Neural cell (in vitro differentiated cells): ENCODE results near the gene PTTG1. TPM values are rescaled to one million over a fixed set of nuclear protein-coding genes. Genes with fewer than 3 reads are reported as not detected.

Source experiments
- H2AFZ ChIP-seq: fragments of 200-600, 300-800 bp; sonication (generic), shearing (Covaris generic); 2 replicates; pipeline ENCODE4 v1.6.0; 2014; ENCODE audit warnings: low read depth, mild to moderate bottlenecking, antibody characterized with exemption, low read length, moderate library complexity
- H3F3A ChIP-seq: fragments of 200-600 bp; shearing (Covaris generic); 2 replicates; pipeline ENCODE4 v1.6.1; 2016; ENCODE audit warnings: mild to moderate bottlenecking, moderate library complexity, mixed read lengths, antibody characterized with exemption, low read length; ENCODE audit not compliant: insufficient read depth, poor library complexity, severe bottlenecking
- H3K27ac ChIP-seq: fragments of 200-600, 300-800 bp; sonication (generic), shearing (Covaris generic); 2 replicates; pipeline ENCODE4 v1.5.1; 2014; ENCODE audit warnings: mild to moderate bottlenecking, low read length, moderate library complexity
- H3K27me3 ChIP-seq: fragments of 300-800, 200-600 bp; sonication (generic), shearing (Covaris generic); 2 replicates; pipeline ENCODE4 v1.6.0; 2014; ENCODE audit warnings: mild to moderate bottlenecking, low read depth, low read length, moderate library complexity; ENCODE audit not compliant: insufficient read depth
- H3K36me3 ChIP-seq: fragments of 300-800, 200-600 bp; sonication (generic), shearing (Covaris generic); 2 replicates; pipeline ENCODE4 v1.5.1; 2014; ENCODE audit warnings: mild to moderate bottlenecking, antibody characterized with exemption, low read length, moderate library complexity; ENCODE audit not compliant: insufficient read depth
- H3K4me2 ChIP-seq: fragments of 300-800, 200-600 bp; sonication (generic), shearing (Covaris generic); 2 replicates; pipeline ENCODE4 v1.6.0; 2014; ENCODE audit warnings: mild to moderate bottlenecking, low read length
- H3K4me3 ChIP-seq: fragments of 300-800, 200-600 bp; sonication (generic), shearing (Covaris generic); 2 replicates; pipeline ENCODE4 v1.5.1; 2014; ENCODE audit warnings: mild to moderate bottlenecking, low read length, moderate library complexity
- H3K79me2 ChIP-seq: fragments of 200-600 bp; shearing (Covaris generic); replicated peaks from 2 replicates; pipeline ENCODE4 v1.6.0; 2014; ENCODE audit warnings: mild to moderate bottlenecking, low read length, moderate library complexity; ENCODE audit not compliant: insufficient read depth
- H3K9ac ChIP-seq: fragments of 300-800, 200-600 bp; sonication (generic), shearing (Covaris generic); 2 replicates; pipeline ENCODE4 v1.6.1; 2016; ENCODE audit warnings: mild to moderate bottlenecking, low read length, mixed read lengths
- H3K9me2 ChIP-seq: fragments of 200-600 bp; shearing (Covaris generic); 2 replicates; pipeline ENCODE4 v1.6.1; 2016; ENCODE audit warnings: mild to moderate bottlenecking, low read length, mixed read lengths; ENCODE audit not compliant: insufficient read depth
- H3K9me3 ChIP-seq: fragments of 200-600, 300-800 bp; sonication (generic), shearing (Covaris generic); 2 replicates; pipeline ENCODE4 v1.6.1; 2016; ENCODE audit warnings: mild to moderate bottlenecking, mixed run types, low read length, moderate library complexity, mixed read lengths
- H4K20me1 ChIP-seq: fragments of 200-600 bp; shearing (Covaris generic); 2 replicates; pipeline ENCODE4 v1.6.1; 2016; ENCODE audit warnings: mild to moderate bottlenecking, mixed run types; ENCODE audit not compliant: insufficient read depth
- EP300 ChIP-seq: fragments of 450-650 bp; conservative IDR thresholded peaks from 2 replicates; pipeline ENCODE4 v1.6.1; 2014; ENCODE audit warnings: antibody characterized with exemption, mild to moderate bottlenecking, moderate library complexity; ENCODE audit not compliant: poor library complexity, severe bottlenecking
- EZH2 ChIP-seq: fragments of 200-600, 300-800 bp; shearing (Covaris generic), sonication (generic); IDR thresholded peaks from 2 replicates; pipeline ENCODE4 v1.6.1; 2014; ENCODE audit warnings: antibody characterized with exemption, low read length, borderline replicate concordance, mild to moderate bottlenecking; ENCODE audit not compliant: insufficient read depth, poor library complexity, severe bottlenecking
- MXI1 ChIP-seq: fragments of 450-650 bp; conservative IDR thresholded peaks from 2 replicates; pipeline ENCODE4 v1.6.1; 2014; ENCODE audit warnings: antibody characterized with exemption, mild to moderate bottlenecking; ENCODE audit not compliant: poor library complexity, severe bottlenecking
- POLR2AphosphoS5 ChIP-seq: IDR thresholded peaks from 2 replicates; pipeline ENCODE4 v1.6.1; 2012
- RAD21 ChIP-seq: fragments of 450-650 bp; conservative IDR thresholded peaks from 2 replicates; pipeline ENCODE4 v1.6.1; 2014; ENCODE audit warnings: antibody characterized with exemption, mild to moderate bottlenecking, moderate library complexity
- SMC3 ChIP-seq: fragments of 450-650 bp; conservative IDR thresholded peaks from 2 replicates; pipeline ENCODE4 v1.6.1; 2014; ENCODE audit warnings: antibody characterized with exemption, mild to moderate bottlenecking, moderate library complexity; ENCODE audit not compliant: poor library complexity
- TAF1 ChIP-seq: IDR thresholded peaks from 2 replicates; pipeline ENCODE4 v1.6.1; 2012; ENCODE audit warnings: low read depth
- polyA plus RNA-seq: library from polyadenylated mRNA; depleted of rRNA; stranded (reverse); fragments of >200 nt; gene quantifications from 2 replicates; pipeline ENCODE4 v1.2.3, GENCODE V29; 2014
- TF ChIP-seq, protein P1 (sequence below): IDR thresholded peaks from 2 replicates; pipeline ENCODE4 v1.6.1; 2012; ENCODE audit warnings: borderline replicate concordance
- TF ChIP-seq, protein P2 (sequence below): fragments of 450-650 bp; IDR thresholded peaks from 2 replicates; pipeline ENCODE4 v1.5.1; 2014; ENCODE audit warnings: antibody characterized with exemption, mild to moderate bottlenecking, moderate library complexity; ENCODE audit not compliant: poor library complexity, severe bottlenecking

Gene PTTG1
- polyA plus RNA-seq, 1 donor from 2014 or later = 42.6 TPM

DNA sequence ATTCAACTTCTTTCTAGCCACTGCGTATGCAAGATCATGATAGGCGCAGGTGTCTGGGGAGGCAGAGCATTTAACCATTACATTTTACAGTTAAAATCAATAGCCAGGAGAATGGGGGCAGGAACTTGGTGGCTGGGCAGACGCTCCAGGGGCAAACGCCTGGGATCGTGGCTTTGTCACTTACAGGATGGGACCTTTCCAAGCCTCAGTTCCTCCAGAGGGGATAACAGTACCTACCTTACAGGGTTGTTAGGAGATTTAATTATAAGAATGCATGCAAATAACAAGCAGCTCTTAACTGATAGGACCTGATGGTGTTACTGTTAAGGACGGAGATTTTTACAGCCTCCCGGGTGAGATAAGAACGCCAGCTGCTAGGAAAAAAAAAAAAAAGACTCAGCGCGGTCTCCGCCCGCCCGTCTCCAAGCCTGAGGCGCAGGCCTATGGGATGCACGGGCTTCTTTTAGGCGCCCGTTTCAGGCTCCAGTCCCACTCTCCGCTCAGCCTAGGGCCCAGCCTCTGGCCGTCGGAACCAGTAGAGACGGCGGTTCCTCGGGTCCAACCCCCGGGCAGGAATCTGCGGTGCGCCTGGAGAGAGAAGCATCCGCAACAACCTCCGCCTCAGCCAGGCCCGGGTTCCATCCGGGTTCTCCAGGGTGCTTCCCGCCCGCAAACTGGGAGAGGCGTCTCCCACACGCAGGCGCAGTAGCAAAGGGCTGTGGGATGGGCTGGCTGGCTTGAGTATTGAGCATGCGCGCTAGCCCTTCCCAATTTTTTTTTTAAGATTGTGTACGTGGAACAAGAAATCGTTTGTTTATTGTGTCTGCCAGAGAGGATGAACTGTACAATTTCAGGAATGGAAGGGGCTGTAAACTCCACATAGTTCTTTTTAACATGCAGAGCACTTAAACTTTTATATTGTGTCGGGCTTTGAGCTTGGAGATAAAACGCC is 22.0 kb upstream of the PTTG1 start, which contains the start of gene FAM200C:
Gene FAM200C, minus strand, starts transcription at position 653 of the 952 bp plus-strand sequence. CDS start 4,564 bp downstream, outside the sequence.
- H3K36me3 ChIP-seq = no peaks in the 10 kb centered on the region
- peak within 1 kb of the TSS; percentile 90 for H3K27ac ChIP-seq
- peak within 1 kb of the TSS; percentile 91 for H3K9ac ChIP-seq
- H3K9me3 ChIP-seq = no peaks in the 10 kb centered on the region
- peak within 1 kb of the TSS; percentile 96 for H3K4me2 ChIP-seq
- H3K79me2 ChIP-seq = peaks cover 28% of the 10 kb centered on the region
- no peaks in the 10 kb centered on the region for H4K20me1 ChIP-seq
- H3F3A ChIP-seq = peaks cover 10% of the 10 kb centered on the region
- peak within 1 kb of the TSS; percentile 84 for H2AFZ ChIP-seq
- peak within 1 kb of the TSS; percentile 70 for H3K4me3 ChIP-seq
- no peaks in the 10 kb centered on the region for H3K9me2 ChIP-seq
- H3K27me3 ChIP-seq = no peaks in the 10 kb centered on the region
- TF ChIP-seq TAF1 (peak; percentile 87), EP300 (peak; percentile 43), RAD21 (peak; percentile 38), POLR2AphosphoS5 (peak; percentile 98), MXI1 (peak; percentile 68), EZH2 (no peak), SMC3 (peak; percentile 38)
- TF ChIP-seq, protein P1, sequence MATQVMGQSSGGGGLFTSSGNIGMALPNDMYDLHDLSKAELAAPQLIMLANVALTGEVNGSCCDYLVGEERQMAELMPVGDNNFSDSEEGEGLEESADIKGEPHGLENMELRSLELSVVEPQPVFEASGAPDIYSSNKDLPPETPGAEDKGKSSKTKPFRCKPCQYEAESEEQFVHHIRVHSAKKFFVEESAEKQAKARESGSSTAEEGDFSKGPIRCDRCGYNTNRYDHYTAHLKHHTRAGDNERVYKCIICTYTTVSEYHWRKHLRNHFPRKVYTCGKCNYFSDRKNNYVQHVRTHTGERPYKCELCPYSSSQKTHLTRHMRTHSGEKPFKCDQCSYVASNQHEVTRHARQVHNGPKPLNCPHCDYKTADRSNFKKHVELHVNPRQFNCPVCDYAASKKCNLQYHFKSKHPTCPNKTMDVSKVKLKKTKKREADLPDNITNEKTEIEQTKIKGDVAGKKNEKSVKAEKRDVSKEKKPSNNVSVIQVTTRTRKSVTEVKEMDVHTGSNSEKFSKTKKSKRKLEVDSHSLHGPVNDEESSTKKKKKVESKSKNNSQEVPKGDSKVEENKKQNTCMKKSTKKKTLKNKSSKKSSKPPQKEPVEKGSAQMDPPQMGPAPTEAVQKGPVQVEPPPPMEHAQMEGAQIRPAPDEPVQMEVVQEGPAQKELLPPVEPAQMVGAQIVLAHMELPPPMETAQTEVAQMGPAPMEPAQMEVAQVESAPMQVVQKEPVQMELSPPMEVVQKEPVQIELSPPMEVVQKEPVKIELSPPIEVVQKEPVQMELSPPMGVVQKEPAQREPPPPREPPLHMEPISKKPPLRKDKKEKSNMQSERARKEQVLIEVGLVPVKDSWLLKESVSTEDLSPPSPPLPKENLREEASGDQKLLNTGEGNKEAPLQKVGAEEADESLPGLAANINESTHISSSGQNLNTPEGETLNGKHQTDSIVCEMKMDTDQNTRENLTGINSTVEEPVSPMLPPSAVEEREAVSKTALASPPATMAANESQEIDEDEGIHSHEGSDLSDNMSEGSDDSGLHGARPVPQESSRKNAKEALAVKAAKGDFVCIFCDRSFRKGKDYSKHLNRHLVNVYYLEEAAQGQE = peak; percentile 69
- TF ChIP-seq, protein P2, sequence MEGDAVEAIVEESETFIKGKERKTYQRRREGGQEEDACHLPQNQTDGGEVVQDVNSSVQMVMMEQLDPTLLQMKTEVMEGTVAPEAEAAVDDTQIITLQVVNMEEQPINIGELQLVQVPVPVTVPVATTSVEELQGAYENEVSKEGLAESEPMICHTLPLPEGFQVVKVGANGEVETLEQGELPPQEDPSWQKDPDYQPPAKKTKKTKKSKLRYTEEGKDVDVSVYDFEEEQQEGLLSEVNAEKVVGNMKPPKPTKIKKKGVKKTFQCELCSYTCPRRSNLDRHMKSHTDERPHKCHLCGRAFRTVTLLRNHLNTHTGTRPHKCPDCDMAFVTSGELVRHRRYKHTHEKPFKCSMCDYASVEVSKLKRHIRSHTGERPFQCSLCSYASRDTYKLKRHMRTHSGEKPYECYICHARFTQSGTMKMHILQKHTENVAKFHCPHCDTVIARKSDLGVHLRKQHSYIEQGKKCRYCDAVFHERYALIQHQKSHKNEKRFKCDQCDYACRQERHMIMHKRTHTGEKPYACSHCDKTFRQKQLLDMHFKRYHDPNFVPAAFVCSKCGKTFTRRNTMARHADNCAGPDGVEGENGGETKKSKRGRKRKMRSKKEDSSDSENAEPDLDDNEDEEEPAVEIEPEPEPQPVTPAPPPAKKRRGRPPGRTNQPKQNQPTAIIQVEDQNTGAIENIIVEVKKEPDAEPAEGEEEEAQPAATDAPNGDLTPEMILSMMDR = peak; percentile 10

DNA sequence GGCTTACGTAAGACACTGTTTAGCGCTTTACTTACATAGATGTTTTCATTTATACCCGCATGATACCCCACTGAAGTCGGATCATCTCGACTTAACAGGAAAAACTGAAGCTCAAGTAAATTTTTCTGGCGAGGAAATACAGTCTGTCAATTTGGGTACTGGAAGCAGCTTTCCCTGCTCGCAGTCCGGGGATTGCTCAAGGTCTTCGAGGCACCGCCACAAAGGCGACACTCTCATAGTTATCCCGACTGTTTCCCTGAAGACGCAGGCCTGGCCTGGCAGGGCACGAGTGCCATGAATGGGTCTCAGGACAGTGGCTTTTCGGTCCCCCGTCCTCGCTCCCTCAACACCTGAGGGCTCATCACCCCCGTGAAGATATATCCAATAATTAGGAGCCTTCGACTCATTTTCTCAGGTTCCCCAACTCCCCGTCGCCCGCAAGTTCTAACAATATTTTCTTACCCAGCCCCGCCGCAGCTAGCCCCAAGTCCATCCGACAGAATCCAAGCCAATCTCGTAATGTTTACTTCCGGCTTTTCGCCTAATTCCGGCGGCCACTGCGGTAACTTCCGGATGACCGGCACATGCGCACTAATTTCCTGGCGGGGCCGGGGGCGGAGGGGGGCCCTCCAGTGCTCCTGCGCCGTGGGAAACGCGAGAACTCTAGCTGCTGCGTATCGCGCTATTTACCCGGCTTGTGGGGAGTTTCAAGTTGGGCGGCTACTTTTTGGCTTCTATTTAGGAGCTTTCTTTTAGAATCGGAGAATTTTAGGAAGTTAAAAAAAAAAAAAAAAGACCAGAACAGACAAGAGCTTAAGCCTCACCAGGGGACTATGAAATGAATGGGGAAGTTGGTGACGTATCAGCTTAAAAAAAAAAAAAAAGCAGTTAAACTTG is 2.8 kb upstream of the PTTG1 start, which contains the start of gene SLU7:
Gene SLU7, minus strand, starts transcription at position 521 of the 897 bp plus-strand sequence. CDS start 3,787 bp downstream, outside the sequence.
- Histone ChIP-seq H3K79me2 (peaks cover 35% of the 10 kb centered on the region), H3K27ac (peak within 1 kb of the TSS; percentile 78), H3K27me3 (no peaks in the 10 kb centered on the region), H3K4me2 (peak within 1 kb of the TSS; percentile 72), H3F3A (no peaks in the 10 kb centered on the region), H3K36me3 (no peaks in the 10 kb centered on the region), H3K4me3 (peak within 1 kb of the TSS; percentile 87), H3K9me3 (no peaks in the 10 kb centered on the region), H4K20me1 (no peaks in the 10 kb centered on the region), H2AFZ (peak within 1 kb of the TSS; percentile 83), H3K9me2 (no peaks in the 10 kb centered on the region), H3K9ac (peak within 1 kb of the TSS; percentile 85)
- TF ChIP-seq POLR2AphosphoS5 (peak; percentile 88), RAD21 (peak; percentile 10), SMC3 (peak; percentile 7), EZH2 (no peak), TAF1 (peak; percentile 81), MXI1 (peak; percentile 60)
- TF ChIP-seq, protein P1 = peak; percentile 81
- TF ChIP-seq, protein P2 = no peak
